Femur (tissue), 1 donor: Measurements from ENCODE around the gene GBE1.

ENCODE experiments used
- DNase-seq: peaks from one replicate; pipeline ENCODE4 v3.0.0-alpha.2; 2017

The GBE1 gene

DNA sequence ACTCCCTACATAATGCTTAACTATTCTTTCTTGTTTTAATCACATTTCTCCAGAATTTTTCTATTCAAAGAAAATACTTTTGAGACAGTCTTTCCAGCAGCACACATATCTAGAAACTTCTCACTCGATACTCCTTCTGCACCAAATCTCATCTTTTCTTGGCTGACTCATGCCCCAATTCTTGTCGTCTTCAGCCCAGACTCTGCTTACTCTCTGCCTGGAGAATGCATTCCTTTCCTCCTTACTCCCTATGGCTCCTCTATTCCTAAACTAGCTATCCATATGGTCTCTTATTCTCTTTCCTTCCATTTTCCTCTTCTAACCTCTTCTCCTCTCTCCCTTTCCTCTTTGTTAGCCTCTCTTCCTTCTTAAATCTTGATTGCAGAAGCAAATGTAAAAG is 158.7 kb downstream of the GBE1 start:
- no peak for DNase-seq

DNA sequence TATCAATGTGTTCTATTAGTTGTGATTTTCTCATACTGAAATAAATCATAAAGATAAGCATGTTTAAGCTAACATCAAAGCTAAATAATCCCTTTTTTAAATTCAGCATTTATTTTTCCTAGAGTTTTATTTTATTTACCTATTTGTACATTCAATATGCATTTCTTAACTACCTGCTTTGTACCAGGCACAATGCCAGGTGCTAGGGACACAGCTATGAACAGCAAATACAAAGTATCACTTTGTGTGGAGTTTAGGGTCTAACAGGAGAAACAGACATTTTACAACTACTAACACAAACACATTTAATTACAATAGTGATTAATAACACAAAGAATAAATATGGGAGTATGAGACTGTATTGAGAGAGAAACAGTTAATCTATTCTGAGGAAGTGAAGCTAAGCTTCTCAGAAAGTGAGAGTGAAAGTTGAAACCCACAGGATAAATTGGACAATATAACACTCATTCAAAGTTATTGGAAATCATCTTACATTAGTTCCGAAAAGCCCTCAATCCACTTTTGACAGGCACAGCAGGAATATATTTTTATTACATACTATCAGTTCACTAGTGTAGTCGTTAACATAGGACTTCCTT is 159.6 kb downstream of the GBE1 start:
- no peak for DNase-seq

DNA sequence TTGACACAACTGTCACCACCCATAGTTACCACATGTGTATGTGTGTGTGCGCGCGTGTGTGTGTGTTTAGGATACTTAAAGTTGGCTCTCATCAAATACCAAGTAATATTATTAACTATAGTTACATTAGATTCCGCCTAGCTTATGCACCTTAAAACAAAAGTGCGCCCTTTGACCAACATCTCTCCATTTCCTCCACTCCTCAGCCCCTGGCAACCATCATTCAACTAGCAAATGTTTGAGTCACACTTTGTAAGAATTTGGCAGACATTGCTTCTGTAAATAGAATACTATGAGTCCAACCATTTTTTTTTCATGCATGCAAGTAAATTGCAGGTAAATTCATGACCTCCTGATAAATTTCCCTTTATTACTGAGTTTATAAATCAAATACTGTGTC is 169.3 kb downstream of the GBE1 start:
- DNase-seq: no peak

GRCh38 chr3:81585937-81586336 is 175.5 kb downstream of the GBE1 start:
- no peak for DNase-seq

GRCh38 chr3:81585056-81585455 is 176.4 kb downstream of the GBE1 start:
- no peak for DNase-seq

DNA sequence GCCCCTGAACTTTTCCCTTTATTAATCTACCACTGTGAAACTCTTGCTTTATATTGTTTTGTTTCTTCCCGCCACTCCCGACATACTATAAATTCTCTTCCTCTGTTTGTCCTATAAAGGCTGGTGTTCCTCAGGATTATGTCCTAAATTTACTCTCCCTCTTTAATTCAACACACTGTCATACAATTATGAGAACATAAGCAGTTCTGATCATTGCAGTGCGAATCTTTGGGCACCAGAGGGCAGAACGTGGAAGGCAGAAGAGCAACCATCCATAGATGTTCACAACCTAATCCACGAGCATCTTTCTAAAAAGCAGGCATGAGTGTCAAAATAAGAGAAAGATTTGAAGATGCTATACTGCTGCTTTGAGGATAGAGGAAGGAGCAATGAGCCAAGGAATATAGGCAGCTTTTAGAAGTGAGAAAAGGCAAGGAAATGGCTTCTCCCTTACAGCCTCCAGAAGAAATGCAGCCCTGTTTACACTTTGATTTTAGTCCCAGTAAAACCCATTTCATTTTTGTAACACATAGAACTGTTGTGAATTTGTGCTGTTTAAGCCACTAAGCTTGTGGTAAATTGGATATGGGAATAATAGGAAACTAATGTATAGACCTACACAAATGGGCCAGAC is 179.4 kb downstream of the GBE1 start:
- peak; percentile 16 for DNase-seq

DNA sequence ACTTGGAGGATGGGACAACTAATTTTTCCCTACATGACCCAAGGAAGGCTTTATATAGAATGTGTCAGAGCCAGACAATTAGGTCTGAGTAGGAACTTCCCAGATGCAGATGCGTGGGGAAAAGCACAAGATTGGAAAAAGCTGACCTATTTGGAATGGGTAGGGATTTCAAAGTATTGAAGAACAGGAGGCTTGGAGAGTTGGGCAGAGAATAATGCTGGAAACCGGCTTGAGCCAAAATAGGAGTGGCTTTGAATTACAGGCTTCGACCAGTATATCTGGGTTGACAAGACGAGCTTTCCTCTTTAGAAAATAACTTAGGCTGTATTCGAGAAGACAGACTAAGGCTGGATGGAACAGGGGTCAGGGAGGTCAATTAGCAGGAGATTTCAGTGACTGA is 181.1 kb downstream of the GBE1 start:
- peak; percentile 60 for DNase-seq

GRCh38 chr3:81579744-81580143 is 181.7 kb downstream of the GBE1 start:
- no peak for DNase-seq

GRCh38 chr3:81572201-81572756 is 189.2 kb downstream of the GBE1 start:
- no peak for DNase-seq

DNA sequence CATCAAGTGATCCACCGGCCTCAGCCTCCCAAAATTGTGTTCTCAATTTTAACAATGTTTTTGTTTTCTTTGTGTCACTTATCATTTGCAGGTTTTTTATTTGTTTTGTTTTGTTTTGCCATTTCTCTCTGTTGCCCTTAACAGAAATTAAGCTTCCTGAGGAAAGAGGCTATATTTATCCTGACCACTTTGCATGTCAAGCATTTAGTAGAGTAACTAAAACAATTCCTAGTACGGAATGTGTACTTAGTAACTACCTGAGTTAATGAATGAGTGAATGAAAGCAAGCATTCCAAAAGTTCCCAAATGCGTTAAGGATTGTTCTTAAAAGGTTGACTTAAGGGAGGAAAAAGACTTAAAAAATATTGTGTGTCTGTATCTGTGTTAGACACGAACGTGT is 193.1 kb downstream of the GBE1 start:
- DNase-seq: no peak

GRCh38 chr3:81565041-81565440 is 196.4 kb downstream of the GBE1 start:
- no peak for DNase-seq

DNA sequence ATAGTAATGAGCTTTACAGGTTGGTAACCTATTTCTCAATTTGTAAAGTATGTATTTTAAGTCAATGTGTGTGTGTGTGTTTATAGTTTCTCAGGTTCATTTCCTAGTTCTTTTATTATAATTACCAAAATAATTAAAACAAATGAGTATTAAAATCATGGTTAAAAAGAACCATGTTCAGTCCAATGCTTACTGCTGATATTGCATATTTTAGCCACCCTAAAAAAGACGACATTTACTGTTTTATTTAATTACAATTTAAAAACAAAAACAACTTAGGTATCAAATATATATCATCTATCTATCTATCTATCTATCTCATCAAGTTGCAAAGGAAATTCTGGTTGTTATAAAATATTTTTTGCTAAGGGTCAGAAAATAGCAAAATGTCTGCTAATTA is 203.3 kb downstream of the GBE1 start:
- no peak for DNase-seq

DNA sequence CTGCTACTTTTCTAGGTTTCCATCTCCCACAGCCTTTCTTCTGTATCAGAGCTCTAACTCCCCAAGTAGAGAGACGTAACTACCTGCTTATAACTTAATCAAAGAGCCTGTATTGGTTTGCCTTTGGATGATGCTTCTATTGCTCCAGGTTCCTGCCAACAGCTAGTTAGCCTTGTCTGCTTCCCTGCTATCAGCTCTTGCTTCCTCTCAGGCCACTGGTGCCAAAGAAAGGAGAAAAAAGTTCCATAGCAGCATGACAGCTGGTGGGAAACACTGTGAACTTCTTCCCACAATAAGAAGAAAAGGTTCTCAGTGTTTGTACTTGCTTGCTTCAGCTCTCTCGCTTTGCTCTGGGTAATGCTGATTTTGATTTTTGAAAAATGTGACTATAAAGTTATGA is 206.6 kb downstream of the GBE1 start:
- DNase-seq: no peak

GRCh38 chr3:81554388-81554787 is 207.1 kb downstream of the GBE1 start:
- DNase-seq: no peak

GRCh38 chr3:81550415-81550814 is 211.0 kb downstream of the GBE1 start:
- no peak for DNase-seq

- no peak for DNase-seq
Measured at GRCh38 chr3:81549831-81550230, 211.6 kb downstream of the GBE1 start.

GRCh38 chr3:81549388-81549787 is 212.1 kb downstream of the GBE1 start:
- no peak for DNase-seq

GRCh38 chr3:81545572-81545971 is 215.9 kb downstream of the GBE1 start:
- no peak for DNase-seq

GRCh38 chr3:81544385-81544784 is 217.1 kb downstream of the GBE1 start:
- no peak for DNase-seq

GRCh38 chr3:81540787-81541186 is 220.7 kb downstream of the GBE1 start:
- no peak for DNase-seq

GRCh38 chr3:81531846-81532245 is 229.6 kb downstream of the GBE1 start:
- no peak for DNase-seq

- no peak for DNase-seq
Measured at GRCh38 chr3:81531263-81531662, 230.2 kb downstream of the GBE1 start.

- no peak for DNase-seq
Measured at GRCh38 chr3:81530180-81530939, 231.1 kb downstream of the GBE1 start.

GRCh38 chr3:81521855-81522254 is 239.6 kb downstream of the GBE1 start:
- DNase-seq: no peak
